ENCODE measurements around the gene PDCD1.

The PDCD1 gene

DNA sequence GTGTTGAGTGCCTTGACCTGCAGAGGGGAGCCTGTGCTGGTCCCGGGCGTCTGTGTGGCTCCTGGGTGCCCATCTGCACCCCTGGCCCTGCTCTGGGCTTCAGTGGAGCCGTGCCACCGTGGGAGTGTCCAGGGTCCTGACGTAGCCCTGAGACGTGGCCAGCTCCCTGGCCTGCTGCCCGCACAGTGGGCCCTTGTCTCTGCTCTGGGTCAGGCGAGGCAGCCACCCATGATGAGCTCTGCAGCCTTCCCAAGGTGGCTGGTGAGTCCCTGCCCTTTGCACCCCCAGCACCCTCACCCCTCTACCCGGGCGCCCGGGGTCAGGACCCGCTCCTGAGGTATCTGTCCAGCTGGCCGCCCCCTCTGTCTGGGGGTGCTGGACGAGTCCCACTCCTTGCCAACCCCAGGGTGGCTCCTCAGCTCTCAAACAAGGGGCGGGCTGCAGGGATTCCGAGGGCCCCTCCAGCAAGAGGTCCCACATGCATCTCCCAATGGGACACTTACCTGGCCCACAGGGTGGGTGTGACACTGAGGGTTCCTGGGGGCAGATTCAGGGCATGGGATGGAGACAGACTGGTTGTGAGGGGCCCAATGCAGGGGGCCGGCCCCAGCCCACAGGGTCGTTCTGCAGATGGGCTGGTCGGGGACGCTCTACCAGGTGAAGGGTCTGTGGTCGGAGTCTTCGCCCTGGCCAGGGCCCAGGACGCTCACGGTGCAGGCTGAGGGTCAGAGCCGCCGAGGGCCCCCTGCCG lies 47.3 kb downstream of the PDCD1 start:
- Histone ChIP-seq H3K79me2 (ENCODE audit: insufficient read depth, low read length) (no peaks in the 10 kb centered on the region), H2AFZ (ENCODE audit: low read depth, low read length) (no peak overlapping the region), H4K20me1 (ENCODE audit: insufficient read depth, low read length) (peaks cover 33% of the 10 kb centered on the region), H3K9me3 (ENCODE audit: insufficient read depth, low read length, severe bottlenecking) (no peaks in the 10 kb centered on the region), H3K4me3 (ENCODE audit: low read depth in 1 of 2, low read length in 2 of 2) (no peak overlapping the region), H3K9ac (ENCODE audit: low read depth, low read length) (no peak overlapping the region), H3K4me2 (ENCODE audit: insufficient read depth, low read length) (no peak overlapping the region), H3K27me3 (ENCODE audit: insufficient read depth, low read length, poor library complexity) (no peaks in the 10 kb centered on the region), H3K36me3 (ENCODE audit: insufficient read depth, low read length) (no peaks in the 10 kb centered on the region), H3K4me1 (ENCODE audit: insufficient read depth, low read length) (peaks cover 9% of the 10 kb centered on the region), H3K27ac (ENCODE audit: low read length) (no peak overlapping the region)
- ATAC-seq (ENCODE audit: insufficient read depth, low read depth) (no peak), DNase-seq (no peak)
- no peak for TF ChIP-seq CTCF (IDR thresholded peaks at IDR 0.05; ENCODE audit: borderline replicate concordance, extremely low read depth, low read length, poor library complexity, severe bottlenecking)
- TF ChIP-seq EZH2 (IDR thresholded peaks at IDR 0.05; ENCODE audit: borderline replicate concordance, low read depth, low read length, severe bottlenecking): no peak

DNA sequence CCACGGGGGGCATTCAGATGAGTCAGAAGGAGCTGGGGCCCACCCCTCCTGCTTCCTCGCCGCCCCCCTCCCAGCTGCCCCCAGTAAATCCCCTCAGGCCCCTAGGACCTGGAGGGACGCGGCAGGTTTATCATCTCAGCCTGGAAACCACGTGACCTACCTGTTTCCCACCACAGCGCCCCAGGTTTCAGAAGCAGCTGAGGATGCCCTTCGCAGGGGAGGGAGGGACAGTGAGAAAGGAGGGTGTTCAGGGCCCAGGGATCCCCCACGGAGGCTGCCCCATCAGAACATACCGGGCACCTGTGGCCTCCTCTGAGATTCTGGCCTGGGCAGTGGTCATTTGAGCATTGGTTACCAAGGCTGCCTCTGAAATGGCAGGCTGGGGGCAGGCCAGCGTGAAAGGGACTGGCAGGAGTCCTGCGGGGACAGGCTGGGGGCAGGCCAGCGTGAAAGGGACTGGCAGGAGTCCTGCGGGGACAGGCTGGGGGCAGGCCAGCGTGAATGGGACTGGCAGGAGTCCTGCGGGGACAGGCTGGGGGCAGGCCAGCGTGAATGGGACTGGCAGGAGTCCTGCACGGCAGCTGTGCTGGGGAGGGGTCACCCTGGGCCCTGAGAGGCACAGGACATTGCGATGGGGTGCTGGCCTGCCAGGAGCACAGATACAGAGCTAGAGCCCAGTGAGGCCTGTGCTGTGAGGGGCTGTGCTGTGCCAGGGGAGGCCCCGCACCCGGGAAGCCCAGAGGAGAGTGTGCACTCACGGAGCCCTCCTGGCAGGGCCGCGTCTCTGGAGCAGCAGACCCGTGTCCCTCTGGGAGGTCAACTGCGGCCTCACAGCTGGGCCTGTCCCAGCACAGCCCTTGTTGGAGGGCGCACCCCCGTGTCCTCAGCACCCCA lies 48.1 kb downstream of the PDCD1 start:
- Histone ChIP-seq H3K4me3 (ENCODE audit: low read depth in 1 of 2, low read length in 2 of 2) (no peak overlapping the region), H3K9ac (ENCODE audit: low read depth, low read length) (no peak overlapping the region), H3K9me3 (ENCODE audit: insufficient read depth, low read length, severe bottlenecking) (no peaks in the 10 kb centered on the region), H3K27me3 (ENCODE audit: insufficient read depth, low read length, poor library complexity) (no peaks in the 10 kb centered on the region), H4K20me1 (ENCODE audit: insufficient read depth, low read length) (peaks cover 33% of the 10 kb centered on the region), H3K36me3 (ENCODE audit: insufficient read depth, low read length) (no peaks in the 10 kb centered on the region), H3K4me2 (ENCODE audit: insufficient read depth, low read length) (no peak overlapping the region), H3K79me2 (ENCODE audit: insufficient read depth, low read length) (no peaks in the 10 kb centered on the region), H3K27ac (ENCODE audit: low read length) (no peak overlapping the region), H2AFZ (ENCODE audit: low read depth, low read length) (no peak overlapping the region), H3K4me1 (ENCODE audit: insufficient read depth, low read length) (peaks cover 9% of the 10 kb centered on the region)
- no peak for DNase-seq
- no peak for ATAC-seq (ENCODE audit: insufficient read depth, low read depth)
- no peak for TF ChIP-seq CTCF (IDR thresholded peaks at IDR 0.05; ENCODE audit: borderline replicate concordance, extremely low read depth, low read length, poor library complexity, severe bottlenecking)
- no peak for TF ChIP-seq EZH2 (IDR thresholded peaks at IDR 0.05; ENCODE audit: borderline replicate concordance, low read depth, low read length, severe bottlenecking)

DNA sequence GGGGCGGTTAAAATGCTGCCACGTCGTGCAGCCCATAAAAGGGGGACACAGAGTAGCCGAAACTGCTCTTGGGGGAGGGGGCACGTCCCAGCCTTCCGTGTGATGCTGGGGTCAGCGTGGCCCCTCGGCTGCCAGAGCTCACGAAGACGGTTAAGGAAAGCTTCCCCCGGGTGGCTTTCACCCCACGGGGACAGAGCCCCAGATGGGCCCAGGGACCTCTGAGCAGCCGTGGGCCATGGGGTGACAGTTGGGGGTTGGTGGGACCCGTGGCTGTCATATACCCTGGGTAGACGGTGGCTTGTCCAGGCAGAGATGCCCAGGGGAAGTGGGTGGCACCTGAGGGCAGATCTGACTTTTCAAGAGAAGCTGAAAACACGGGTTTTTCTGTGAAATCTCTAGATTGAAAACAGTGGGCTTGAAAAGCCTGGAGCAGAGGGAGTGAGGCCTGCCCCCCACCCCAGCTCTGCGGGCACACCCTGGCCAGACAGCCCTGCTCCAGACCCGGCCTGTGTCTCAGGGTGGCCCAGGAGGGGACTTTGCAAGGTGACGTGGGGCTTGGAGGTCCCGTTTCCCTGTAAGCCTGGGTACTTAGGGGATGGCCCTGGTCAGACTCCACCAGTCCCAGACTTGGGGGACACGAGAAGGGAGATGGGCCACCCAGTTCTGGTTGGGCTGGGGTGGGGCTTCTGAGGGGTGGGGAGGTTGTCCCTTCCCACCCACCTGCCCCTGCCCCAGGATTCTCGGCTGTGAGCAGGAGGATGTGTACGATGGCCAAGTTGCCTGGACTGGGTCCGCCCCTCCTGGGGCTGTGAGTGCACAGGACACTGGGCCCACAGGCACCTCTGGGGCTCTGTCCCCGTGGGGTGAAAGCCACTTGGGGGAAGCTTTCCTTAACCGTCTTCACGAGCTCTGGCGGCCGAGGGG lies 49.0 kb downstream of the PDCD1 start:
- TF ChIP-seq CTCF (IDR thresholded peaks at IDR 0.05; ENCODE audit: borderline replicate concordance, extremely low read depth, low read length, poor library complexity, severe bottlenecking) (no peak), EZH2 (IDR thresholded peaks at IDR 0.05; ENCODE audit: borderline replicate concordance, low read depth, low read length, severe bottlenecking) (no peak)
- Histone ChIP-seq H3K27ac (ENCODE audit: low read length) (no peak overlapping the region), H2AFZ (ENCODE audit: low read depth, low read length) (no peak overlapping the region), H3K4me3 (ENCODE audit: low read depth in 1 of 2, low read length in 2 of 2) (no peak overlapping the region), H3K4me1 (ENCODE audit: insufficient read depth, low read length) (peaks cover 12% of the 10 kb centered on the region), H3K4me2 (ENCODE audit: insufficient read depth, low read length) (no peak overlapping the region), H3K9ac (ENCODE audit: low read depth, low read length) (no peak overlapping the region), H3K9me3 (ENCODE audit: insufficient read depth, low read length, severe bottlenecking) (no peaks in the 10 kb centered on the region), H3K79me2 (ENCODE audit: insufficient read depth, low read length) (no peaks in the 10 kb centered on the region), H3K36me3 (ENCODE audit: insufficient read depth, low read length) (no peaks in the 10 kb centered on the region), H4K20me1 (ENCODE audit: insufficient read depth, low read length) (peaks cover 36% of the 10 kb centered on the region), H3K27me3 (ENCODE audit: insufficient read depth, low read length, poor library complexity) (peaks cover 3% of the 10 kb centered on the region)
- ATAC-seq (ENCODE audit: insufficient read depth, low read depth): no peak
- DNase-seq: no peak
